Breast epithelium (tissue), 4 donors: ENCODE data around the gene NR3C2. TPM values are rescaled to one million over a fixed set of nuclear protein-coding genes. Genes with fewer than 3 reads are reported as not detected.

ENCODE experiments used
- DNase-seq, 2 donors: peaks; one replicate each; pipeline ENCODE4 v3.0.0-alpha.2; 2019; ENCODE audit warnings: low spot score in 2 of 2
- H3K27ac ChIP-seq, 2 donors: fragments of 200-600 bp; sonication (generic) in 1 of 2; one replicate each; pipeline ENCODE4 v1.5.1; 2016 to 2019; ENCODE audit warnings: mild to moderate bottlenecking in 1 of 2
- H3K27me3 ChIP-seq, 2 donors: fragments of 200-600 bp; sonication (generic) in 1 of 2; one replicate each; pipeline versions ENCODE4 v1.5.1 to v1.6.0; 2017 to 2019; ENCODE audit warnings: control low read depth in 1 of 2, mild to moderate bottlenecking in 1 of 2
- H3K36me3 ChIP-seq: fragments of 200-600 bp; one replicate; pipeline ENCODE4 v1.5.1; 2019
- H3K4me1 ChIP-seq, 2 donors: fragments of 200-600 bp; sonication (generic); one replicate each; pipeline ENCODE4 v1.5.1; 2016 to 2019; ENCODE audit warnings: control low read depth in 1 of 2
- H3K4me3 ChIP-seq, 3 donors: fragments of 200-600 bp; sonication (generic); 1 replicate in 2 of 3; 2 replicates in 1 of 3; pipeline ENCODE4 v1.5.1; 2016 to 2019; ENCODE audit warnings: mild to moderate bottlenecking in 3 of 3, moderate library complexity in 2 of 3
- H3K9me3 ChIP-seq, 2 donors: fragments of 200-600 bp; sonication (generic) in 1 of 2; one replicate each; pipeline ENCODE4 v1.5.1; 2016 to 2019; ENCODE audit warnings: control low read depth in 1 of 2
- POLR2A ChIP-seq: fragments of 450-650 bp; IDR thresholded peaks from one replicate; pipeline ENCODE4 v1.6.1; 2016; ENCODE audit warnings: antibody characterized with exemption, mild to moderate bottlenecking, moderate library complexity
- POLR2AphosphoS5 ChIP-seq, 3 donors: sonication (generic); formaldehyde crosslinking; IDR thresholded peaks; one replicate each; pipeline ENCODE4 v1.6.1; 2017; ENCODE audit warnings: antibody characterized with exemption in 3 of 3
- intact Hi-C: fragments of 100-400 bp; cut with DNase I; formaldehyde crosslinking; loops from one replicate; pipeline ENCODE4 v1.15.1; 2023; ENCODE audit warnings: low total_unique reads
- total RNA-seq, 3 donors: library from RNA; depleted of rRNA; stranded (reverse); fragments of >200 nt; gene quantifications; one replicate each; pipeline ENCODE4 v1.1.0, GENCODE V29; 2016
- TF ChIP-seq, protein P1 (sequence below), 3 donors: fragments of 450-650 bp; IDR thresholded peaks; one replicate each; pipeline ENCODE4 v1.5.1; 2016 to 2017; ENCODE audit warnings: antibody characterized with exemption in 3 of 3, mild to moderate bottlenecking in 3 of 3, moderate library complexity in 3 of 3

Gene NR3C2
- total RNA-seq, 3 donors from 2014 or later = 8.0 to 39.5 (median 13.8) TPM

DNA sequence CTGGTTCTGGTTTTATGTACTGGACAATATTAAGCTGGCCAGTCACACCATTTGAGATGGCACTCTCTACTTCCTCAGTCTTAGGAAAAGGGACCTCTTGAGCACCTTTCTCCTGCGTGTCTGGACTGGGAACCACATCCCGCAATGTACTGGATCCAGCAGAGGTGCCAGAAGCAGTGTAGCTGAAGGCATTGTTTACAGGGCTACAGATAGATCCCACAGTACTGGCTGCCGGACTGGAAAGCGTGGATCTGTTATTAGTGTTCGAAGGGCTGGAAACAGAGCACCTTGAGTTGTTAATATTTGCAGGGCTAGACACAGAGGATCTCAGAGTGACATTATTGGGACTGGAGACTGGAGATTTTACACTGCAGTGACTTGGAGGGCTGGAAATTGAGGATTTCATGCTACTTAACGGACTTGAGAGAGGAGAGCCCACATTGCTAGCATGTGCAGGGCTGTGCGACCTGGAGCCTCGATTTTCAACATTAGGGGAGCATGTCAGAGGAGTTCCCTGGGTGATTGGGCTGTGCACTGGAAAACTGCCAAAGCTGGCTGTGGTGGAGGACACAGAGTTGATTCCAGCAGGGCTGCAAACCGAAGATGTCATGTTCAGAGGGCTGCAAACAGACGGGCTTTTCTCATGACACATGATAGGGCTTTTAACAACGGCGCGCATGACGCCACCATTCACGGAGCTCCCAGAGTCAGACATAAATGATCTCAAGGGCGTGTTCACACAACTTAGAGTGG lies 6.4 kb downstream of the NR3C2 start:
- Histone ChIP-seq H3K4me1 (no peaks in the 10 kb centered on the region), H3K4me3 (no peak overlapping the region), H3K9me3 (no peaks in the 10 kb centered on the region), H3K27me3 (no peaks in the 10 kb centered on the region), H3K27ac (no peak overlapping the region), H3K36me3 (no peaks in the 10 kb centered on the region)
- TF ChIP-seq, protein P1, sequence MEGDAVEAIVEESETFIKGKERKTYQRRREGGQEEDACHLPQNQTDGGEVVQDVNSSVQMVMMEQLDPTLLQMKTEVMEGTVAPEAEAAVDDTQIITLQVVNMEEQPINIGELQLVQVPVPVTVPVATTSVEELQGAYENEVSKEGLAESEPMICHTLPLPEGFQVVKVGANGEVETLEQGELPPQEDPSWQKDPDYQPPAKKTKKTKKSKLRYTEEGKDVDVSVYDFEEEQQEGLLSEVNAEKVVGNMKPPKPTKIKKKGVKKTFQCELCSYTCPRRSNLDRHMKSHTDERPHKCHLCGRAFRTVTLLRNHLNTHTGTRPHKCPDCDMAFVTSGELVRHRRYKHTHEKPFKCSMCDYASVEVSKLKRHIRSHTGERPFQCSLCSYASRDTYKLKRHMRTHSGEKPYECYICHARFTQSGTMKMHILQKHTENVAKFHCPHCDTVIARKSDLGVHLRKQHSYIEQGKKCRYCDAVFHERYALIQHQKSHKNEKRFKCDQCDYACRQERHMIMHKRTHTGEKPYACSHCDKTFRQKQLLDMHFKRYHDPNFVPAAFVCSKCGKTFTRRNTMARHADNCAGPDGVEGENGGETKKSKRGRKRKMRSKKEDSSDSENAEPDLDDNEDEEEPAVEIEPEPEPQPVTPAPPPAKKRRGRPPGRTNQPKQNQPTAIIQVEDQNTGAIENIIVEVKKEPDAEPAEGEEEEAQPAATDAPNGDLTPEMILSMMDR (IDR thresholded peaks at IDR 0.05) = no peak
- TF ChIP-seq POLR2A = no peak
- intact Hi-C loops = no loop called here
- DNase-seq = no peak

DNA sequence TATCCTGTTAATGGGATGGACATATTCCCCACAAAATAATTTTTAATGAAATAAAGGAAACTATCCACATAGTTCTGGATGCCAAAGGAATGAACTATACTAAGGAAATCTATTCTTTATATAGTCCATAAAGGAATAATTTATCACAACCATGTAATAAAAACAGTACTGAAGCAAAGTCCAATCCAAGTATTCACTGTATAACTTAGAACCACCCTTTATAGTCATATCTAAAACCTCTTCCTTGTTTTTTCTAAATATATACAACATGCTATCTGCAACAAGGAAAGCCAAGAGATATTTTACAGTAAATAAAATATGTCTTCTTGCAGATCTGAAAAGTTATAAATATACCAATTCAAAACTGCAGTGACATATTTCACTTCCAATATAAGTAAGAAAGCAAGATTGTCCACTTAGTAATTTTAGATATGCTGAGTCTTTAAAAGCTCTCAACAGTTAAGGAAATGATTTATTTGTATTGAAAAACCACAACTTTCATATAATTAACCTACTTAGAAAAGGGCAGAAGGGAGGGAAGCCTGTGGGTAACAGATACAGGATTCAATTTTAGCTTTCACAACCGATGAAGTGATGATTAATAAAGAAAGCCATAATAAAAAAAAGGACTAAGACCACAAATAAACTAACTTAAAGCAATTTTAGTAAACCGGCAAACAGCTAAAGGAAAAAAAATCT lies 8.0 kb downstream of the NR3C2 start:
- Histone ChIP-seq H3K4me3 (no peak overlapping the region), H3K4me1 (no peaks in the 10 kb centered on the region), H3K27ac (no peak overlapping the region), H3K36me3 (no peaks in the 10 kb centered on the region), H3K9me3 (no peaks in the 10 kb centered on the region), H3K27me3 (no peaks in the 10 kb centered on the region)
- DNase-seq = no peak
- no peak for TF ChIP-seq POLR2AphosphoS5 (IDR thresholded peaks at IDR 0.05)
- TF ChIP-seq, protein P1 (IDR thresholded peaks at IDR 0.05) = no peak
- no peak for TF ChIP-seq POLR2A
- intact Hi-C loops = no loop called here

DNA sequence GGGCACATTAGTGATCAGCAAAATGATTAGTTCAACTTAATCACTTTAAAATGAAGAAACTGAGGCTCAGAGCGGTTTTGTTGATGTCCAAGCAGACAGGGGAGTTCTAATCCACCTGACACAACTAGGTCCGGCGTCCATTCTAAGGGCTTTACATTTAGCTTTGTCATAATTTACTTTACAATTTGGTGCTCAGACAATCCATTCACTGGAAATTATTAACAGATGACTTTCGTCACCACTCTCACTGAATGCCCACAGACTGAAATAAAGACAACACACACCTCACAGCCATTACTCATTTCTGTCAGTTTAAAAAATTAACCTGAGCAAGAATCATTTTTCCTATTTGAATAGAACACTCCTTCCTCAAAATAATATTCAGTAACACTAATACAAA lies 10.8 kb downstream of the NR3C2 start:
- DNase-seq = no peak
- Histone ChIP-seq H3K4me1 (no peaks in the 10 kb centered on the region), H3K27me3 (no peaks in the 10 kb centered on the region), H3K4me3 (no peak overlapping the region), H3K27ac (no peak overlapping the region), H3K36me3 (no peaks in the 10 kb centered on the region), H3K9me3 (no peaks in the 10 kb centered on the region)
- intact Hi-C loops = no loop called here
- TF ChIP-seq POLR2AphosphoS5 (IDR thresholded peaks at IDR 0.05) (no peak), POLR2A (no peak)
- TF ChIP-seq, protein P1 (IDR thresholded peaks at IDR 0.05) = no peak

DNA sequence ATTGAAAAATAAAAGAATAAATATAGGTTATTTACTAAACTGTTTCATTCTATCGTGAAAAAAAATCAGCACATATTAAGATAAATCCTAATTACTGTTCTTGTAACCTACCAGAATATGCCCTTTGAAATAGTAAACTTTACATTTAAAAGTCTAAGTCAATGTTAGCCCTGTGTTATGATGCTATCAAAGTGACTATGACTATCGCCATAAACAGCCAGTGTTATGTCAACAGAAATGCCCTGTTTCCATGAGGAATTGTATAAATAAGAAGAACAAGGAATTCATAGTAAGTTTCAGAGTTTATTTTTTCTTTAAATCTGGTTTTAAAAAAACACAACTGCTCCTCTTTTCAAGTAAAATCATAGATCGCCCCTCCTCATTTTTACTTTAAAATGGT lies 11.4 kb downstream of the NR3C2 start:
- DNase-seq = no peak
- H3K4me1 ChIP-seq = no peaks in the 10 kb centered on the region

DNA sequence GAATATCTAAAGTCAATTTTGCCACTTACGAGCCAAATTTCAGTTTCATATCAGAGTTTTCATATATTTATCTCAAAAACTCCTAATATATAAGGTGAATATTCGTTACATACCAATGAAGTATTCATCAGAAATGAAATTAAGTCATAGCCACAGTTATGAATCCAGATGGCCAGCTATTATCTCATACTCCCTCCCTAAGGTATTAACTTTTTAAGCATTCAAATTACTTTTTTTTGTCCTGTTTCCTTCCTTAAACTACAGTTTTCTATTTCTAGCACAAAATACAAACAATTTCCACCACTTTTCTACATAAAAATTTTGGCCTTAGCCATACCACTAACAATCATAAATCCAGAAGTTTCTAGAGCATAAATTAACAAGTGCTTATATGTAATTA lies 13.0 kb downstream of the NR3C2 start:
- Histone ChIP-seq H3K27me3 (no peaks in the 10 kb centered on the region), H3K4me3 (no peak overlapping the region), H3K36me3 (no peaks in the 10 kb centered on the region), H3K27ac (no peak overlapping the region), H3K4me1 (no peaks in the 10 kb centered on the region), H3K9me3 (no peaks in the 10 kb centered on the region)
- no peak for TF ChIP-seq POLR2A
- no peak for TF ChIP-seq POLR2AphosphoS5 (IDR thresholded peaks at IDR 0.05)
- TF ChIP-seq, protein P1 (IDR thresholded peaks at IDR 0.05) = no peak
- DNase-seq = no peak
- intact Hi-C loops = no loop called here

More for the DNA sequence above, 11.4 kb downstream of the NR3C2 start:
- Histone ChIP-seq H3K36me3 (no peaks in the 10 kb centered on the region), H3K9me3 (no peaks in the 10 kb centered on the region), H3K4me3 (no peak overlapping the region), H3K27ac (no peak overlapping the region), H3K27me3 (no peaks in the 10 kb centered on the region)
- TF ChIP-seq POLR2AphosphoS5 (IDR thresholded peaks at IDR 0.05) (no peak), POLR2A (no peak)
- TF ChIP-seq, protein P1 (IDR thresholded peaks at IDR 0.05) = no peak
- intact Hi-C loops = no loop called here
